ENCODE data around the gene ZNF470.
A peak's percentile ranks its signal among the peaks of the same experiment; 100 is the strongest.

Gene ZNF470

GRCh38 chr19:56567274-56568120 lies at the start of gene ZNF470:
ZNF470 (plus strand) TSS chr19:56567468; CDS start chr19:56570312, 2,844 bp downstream.
- peak; percentile 90 for DNase-seq

- DNase-seq: no peak
These were observed 41.9 kb upstream of the ZNF470 start for GRCh38 chr19:56525214-56525860.

DNA sequence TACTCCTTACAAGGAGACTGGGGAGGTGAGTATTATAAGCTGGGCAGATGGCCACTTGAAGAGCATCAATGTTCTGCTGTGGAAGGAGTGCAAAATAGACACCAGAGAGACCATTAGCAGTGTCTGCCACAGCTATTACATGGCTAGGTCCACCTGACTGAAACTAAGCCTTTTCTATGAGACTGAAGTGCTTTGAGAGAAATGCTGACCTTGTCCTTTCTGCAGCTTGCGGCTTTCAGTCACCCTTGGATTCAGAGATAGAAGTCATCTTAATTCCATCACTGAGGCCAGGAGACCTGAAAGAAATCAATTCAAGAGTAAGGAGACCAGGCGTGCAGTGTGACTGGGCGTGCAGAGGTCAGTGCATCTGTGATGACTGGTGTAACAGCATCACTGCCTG lies 29.8 kb upstream of the ZNF470 start:
- DNase-seq: no peak

- DNase-seq: peak; percentile 90
These were observed 29.0 kb upstream of the ZNF470 start for GRCh38 chr19:56538254-56538760.

DNA sequence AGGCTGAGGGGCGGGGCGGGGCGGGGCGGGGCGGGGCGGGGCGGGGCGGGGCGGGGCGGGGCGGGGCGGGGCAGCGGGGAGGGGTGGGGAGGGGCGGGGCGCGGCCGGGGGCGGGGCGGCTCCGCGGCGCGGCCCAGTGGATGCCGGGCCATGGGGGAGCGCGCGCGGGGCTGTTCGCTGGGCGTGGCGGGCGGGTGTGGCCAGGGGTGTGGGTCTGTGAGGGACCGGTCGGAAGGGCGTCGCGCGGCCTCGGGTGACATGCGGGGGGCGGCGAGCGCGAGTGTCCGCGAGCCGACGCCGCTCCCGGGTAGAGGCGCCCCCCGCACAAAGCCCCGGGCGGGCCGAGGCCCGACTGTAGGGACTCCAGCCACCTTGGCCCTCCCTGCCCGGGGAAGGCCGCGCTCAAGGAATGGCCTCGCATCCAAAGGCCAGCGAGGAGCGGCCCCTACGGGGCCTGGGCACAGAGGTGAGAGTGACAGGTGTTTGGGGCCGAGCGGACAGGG lies 28.5 kb upstream of the ZNF470 start, which contains the start of gene ZFP28:
Gene ZFP28, plus strand, starts transcription at position 188 of the 503 bp plus-strand sequence. Its CDS starts 71 bp downstream, at position 259.
- DNase-seq: no peak

DNA sequence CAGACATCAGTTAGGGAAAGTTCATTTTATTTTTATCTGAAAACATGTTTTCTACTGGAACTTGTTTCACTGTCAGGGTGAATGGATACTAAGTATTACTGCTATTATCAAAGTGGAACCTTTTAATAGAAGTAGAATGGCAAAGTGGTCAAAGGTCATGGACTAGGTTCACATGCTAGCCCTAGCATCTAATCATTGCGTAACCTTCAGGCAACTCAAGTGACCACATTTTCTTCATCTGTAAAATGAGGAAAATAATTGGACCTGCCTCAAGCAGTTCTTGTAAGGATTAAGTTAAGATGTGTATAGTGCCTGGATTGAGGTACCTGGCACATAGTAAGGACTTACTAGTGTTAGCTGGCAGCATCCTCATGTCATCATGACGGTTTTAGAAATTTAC lies 23.5 kb upstream of the ZNF470 start:
- DNase-seq: no peak

GRCh38 chr19:56547535-56547934 lies 19.7 kb upstream of the ZNF470 start:
- no peak for DNase-seq

GRCh38 chr19:56554272-56554869 lies 12.9 kb upstream of the ZNF470 start:
- DNase-seq: no peak

DNA sequence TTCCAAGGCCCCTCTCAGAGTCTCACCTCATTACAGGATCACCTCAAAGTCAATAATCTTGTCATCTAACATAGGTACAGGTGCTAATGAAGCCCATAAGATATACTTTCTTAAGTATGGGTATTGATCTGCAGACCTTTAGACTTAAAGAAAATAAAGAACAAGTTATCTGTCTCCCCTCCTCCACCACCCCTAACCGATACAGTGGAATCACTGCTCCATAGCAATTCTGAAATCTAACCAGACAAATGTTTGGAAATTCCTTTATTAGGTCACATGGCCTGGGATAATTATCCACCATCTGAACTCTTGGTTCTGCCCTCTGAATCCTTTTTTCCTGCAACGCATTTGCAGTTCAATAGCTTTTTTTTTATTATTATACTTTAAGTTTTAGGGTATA lies 4.5 kb upstream of the ZNF470 start:
- DNase-seq: no peak

GRCh38 chr19:56566904-56567273 lies 379 bp upstream of the ZNF470 start:
- peak; percentile 27 for DNase-seq

GRCh38 chr19:56572589-56572988 lies 5.3 kb downstream of the ZNF470 start:
- no peak for DNase-seq

DNA sequence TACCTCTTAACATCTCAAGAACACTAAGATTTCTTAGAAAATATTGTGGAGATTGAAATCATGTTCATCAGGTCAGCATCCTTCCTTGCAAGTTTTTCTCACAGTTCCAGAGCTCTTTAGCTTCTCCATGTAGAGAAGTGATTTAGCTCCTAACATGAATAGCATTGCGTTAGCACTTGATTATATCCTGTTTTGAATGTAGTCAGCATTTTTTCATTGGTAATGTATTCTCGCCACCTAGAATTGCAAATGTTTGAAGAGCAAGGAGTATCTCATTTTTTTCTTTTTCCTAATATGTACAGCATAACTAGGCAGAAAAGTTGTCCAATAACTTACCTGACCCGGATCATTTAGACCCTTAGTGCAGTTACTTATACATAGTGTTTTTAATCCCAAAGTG lies 6.6 kb downstream of the ZNF470 start:
- DNase-seq: no peak

- DNase-seq: no peak
These were observed 10.7 kb downstream of the ZNF470 start for GRCh38 chr19:56577719-56578602.

DNA sequence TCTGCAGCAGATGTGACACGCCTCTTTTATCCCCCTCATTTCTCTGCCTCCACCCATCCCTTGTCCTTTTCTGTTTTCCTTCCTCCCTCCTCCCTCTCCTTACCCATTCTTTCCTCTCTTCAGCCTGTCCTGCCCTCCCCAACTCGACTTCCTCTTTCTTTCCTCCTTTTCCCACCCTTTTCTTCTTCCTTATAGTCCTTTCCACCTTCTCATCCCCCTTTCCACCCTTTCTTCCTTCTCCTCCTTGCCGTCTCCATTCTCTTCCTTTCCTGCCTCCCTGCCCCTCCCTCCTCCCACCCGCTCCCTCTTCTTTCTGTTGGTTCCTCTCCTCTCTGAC lies 27.1 kb downstream of the ZNF470 start:
- no peak for DNase-seq

DNA sequence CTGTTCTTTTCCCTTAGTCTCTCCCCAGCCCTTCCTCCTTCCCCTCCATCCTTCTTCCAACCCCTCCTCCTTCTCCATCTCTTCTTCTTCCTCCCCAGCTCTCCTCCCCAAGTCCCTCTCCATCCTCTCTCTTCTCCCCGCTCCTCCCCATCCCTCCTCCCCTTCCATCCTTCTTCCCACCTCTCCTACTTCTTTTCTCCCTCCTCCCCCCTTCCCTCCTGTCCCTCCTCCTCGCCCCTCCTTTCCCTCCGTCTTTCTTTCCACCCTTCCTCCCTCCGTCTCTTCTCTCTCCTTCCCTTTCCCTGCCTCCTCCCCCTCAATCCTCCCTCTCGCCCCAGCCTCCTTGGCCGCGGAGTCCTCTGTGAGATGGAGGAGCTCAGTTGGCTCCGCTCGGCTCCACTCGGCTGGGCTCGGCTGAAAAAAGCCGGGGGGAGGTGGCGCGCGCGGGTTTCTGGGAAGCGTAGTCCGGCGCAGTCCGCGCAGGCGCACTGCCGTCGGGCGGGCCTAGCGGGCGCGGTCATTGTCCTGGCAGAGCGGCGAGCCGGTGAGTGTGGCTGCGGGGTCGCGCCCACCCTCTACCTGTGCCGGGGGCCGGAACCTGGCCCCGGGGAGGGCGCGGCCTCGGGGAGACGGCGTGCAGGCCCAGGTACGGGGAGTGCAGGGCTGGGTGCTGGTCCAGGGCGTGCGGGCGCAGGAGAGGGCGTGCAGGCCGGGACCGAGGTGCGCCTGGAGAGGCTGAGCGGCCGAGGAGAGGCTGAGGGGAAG lies 27.7 kb downstream of the ZNF470 start, which contains the start of gene ZNF71:
Gene ZNF71, plus strand, starts transcription at position 520 of the 765 bp plus-strand sequence. CDS start 6,257 bp downstream, outside the sequence.
- peak; percentile 91 for DNase-seq

DNA sequence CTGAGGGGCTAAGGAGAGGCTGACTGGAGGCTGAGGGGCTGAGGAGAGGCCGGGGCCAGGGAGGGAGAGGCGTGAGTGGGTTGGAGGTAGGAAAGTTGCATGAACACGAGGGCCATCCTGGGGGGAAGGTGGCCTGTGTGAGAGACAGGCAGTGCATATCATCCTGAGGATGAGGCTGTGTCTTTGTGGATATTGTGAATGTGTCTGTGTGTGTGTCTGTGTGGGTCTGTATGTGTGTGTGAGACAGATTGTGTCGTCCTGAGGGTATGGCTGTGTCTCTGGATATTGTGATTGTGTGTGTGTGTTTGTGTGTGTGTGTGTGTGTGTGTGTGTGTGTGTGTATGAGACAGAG lies 28.3 kb downstream of the ZNF470 start:
- no peak for DNase-seq

GRCh38 chr19:56596676-56597075 lies 29.4 kb downstream of the ZNF470 start:
- DNase-seq: no peak

- DNase-seq: no peak
These were observed 30.4 kb downstream of the ZNF470 start for GRCh38 chr19:56597696-56598095.

- DNase-seq: no peak
These were observed 34.1 kb downstream of the ZNF470 start for GRCh38 chr19:56601375-56601774.

- no peak for DNase-seq
These were observed 36.6 kb downstream of the ZNF470 start for GRCh38 chr19:56603829-56604228.

DNA sequence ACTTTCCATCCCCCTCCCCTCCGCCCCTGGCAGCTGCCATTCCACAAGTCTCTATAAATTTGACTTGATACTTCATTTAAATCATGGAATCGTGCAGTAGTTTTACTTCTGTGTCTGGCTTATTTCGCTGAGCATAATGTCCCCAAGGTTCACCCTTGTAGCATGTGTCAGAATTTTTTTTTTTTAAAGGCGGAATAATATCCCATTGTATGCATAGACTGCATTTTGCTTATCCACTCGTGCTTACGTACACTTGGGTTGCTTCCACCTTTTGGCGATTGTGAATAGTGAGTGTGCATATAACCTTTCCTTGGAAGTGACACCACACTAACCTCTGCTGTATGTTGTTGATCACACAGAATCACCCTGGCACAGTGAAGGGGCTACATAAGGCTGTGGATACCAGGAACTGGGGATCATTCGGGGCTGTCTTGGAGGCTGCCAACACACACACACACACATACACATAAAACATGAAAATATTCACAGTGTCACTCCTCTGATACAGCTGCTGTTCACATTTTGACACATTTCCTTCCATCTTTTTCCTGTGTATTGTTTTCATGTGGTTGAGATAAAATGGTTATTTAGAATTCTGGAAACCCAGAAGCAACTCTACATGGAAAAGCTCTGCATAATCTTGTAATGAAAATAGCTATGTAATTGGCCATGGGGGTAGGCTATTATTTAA lies 41.2 kb downstream of the ZNF470 start:
- DNase-seq: no peak
